Putamen (tissue), 1 donor: ENCODE measurements around the gene HNRNPLL.

Experiments used
- DNase-seq: peaks from one replicate; pipeline ENCODE4 v3.0.0-alpha.2; 2016; ENCODE audit warnings: low spot score

The HNRNPLL gene

GRCh38 chr2:38528008-38528442 lies 74.7 kb downstream of the HNRNPLL start:
- peak; percentile 52 for DNase-seq

GRCh38 chr2:38527338-38528007 lies 75.3 kb downstream of the HNRNPLL start:
- DNase-seq, result no peak

- no peak for DNase-seq
Observed at GRCh38 chr2:38526195-38526594, 76.5 kb downstream of the HNRNPLL start.

- no peak for DNase-seq
Observed at GRCh38 chr2:38524580-38524979, 78.1 kb downstream of the HNRNPLL start.

GRCh38 chr2:38523728-38524437 lies 78.8 kb downstream of the HNRNPLL start:
- DNase-seq, result no peak

DNA sequence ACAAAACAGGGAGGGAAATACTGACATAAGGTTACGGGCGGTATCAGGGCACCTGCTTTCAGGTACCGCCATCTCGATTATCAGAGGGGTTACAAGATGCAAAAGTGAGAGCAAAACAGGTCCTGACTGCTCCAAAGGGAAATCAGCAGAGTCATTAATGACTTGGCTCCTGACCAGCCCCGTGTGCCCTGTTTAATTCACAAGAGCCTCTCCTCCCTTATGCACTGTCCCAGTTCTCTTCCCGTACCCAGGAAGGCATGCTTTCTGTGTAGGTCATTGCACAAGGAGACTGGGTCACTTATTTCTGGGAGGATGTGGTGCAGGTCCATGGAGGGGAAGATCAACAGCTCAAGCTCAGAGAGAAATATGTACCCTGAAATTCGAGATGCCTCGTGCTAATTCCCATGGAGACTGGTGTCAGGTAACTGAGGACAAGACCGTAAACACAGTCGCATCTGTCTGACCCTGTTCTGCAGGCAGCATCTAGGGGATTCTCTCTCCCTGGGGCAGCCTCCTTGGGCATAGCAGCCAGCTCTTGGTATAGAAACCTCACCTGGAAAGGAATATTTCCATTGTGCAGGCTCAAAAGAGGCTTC lies 79.9 kb downstream of the HNRNPLL start:
- no peak for DNase-seq

- no peak for DNase-seq
Observed at GRCh38 chr2:38521835-38522234, 80.9 kb downstream of the HNRNPLL start.

DNA sequence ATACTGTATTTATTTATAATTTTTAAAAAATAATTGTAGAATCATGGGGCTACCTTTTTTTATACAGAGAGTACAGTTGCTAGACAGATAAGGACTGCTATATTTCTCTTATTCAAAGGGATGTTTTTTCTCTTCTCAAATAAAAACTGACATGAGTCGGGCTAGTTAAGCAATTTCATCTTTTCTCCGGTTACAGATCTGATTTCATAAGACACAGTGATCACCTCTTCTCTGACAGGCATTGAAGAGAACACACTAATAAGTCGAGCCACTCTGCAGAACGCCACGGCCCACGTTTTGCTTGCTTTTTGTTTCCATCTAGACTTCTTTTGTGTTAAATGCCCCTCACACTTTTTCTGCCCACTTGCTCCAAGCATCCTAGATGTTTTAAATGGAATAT lies 85.4 kb downstream of the HNRNPLL start:
- DNase-seq, result no peak

DNA sequence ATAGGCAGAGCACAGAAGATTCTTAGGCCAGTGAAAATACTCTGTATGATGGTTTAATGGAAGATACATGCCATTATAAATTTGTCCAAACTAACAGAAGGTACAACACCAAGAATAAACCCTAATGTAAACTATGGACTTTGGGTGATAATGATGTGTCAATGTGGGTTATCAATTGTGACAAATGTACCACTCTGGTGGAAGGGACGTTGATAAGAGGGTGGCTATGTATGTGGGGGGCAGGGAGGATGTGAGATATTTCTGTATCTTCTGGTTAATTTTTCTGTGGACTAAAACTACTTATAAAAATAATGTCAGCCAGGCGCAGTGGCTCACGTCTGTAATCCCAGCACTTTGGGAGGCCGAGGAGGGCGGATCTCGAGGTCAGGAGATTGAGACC lies 86.2 kb downstream of the HNRNPLL start:
- no peak for DNase-seq

GRCh38 chr2:38516122-38516521 lies 86.6 kb downstream of the HNRNPLL start:
- DNase-seq, result no peak

DNA sequence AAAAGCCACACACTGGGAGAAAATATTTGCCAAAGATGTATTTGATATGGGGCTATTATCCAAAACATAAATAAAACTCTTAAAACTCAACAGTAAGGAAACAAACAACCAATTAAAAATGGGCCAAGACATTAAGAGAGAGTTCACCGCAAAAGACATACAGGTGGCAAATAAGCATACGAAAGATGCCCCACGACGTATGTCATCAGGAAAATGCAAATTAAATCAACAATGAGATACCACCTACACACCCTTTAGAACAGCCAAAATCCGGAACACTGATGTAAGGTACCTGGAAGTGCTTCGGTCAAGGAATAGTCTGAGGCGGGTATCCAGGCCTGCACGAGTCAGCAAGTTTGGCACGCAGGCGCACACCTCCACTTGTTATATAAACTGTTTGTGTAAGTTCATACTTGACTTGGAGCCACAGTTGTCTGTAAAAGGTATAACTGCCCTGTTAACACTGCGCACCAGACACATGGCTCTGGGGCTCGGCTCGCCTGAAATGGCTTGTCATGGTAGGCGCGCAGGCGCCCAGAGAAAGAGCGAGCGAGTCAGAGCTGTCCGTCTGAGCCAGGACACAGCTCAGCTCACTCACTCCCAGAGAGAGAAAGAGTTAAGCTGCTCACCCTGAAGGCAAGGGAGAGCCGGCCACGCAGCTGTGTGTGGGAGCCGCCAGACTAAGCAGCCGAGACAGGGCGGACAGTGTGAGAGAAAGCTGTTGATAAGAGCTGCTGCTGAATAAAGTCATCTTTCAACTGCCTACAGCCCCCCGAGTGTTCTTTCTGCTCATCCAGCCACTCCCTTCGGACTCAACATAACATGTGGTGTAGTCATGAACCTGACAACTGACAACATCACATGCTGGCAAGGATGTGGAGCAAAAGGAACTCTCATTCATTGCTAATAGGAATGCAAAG lies 87.3 kb downstream of the HNRNPLL start:
- DNase-seq, result no peak

GRCh38 chr2:38514603-38515154 lies 88.0 kb downstream of the HNRNPLL start:
- no peak for DNase-seq

DNA sequence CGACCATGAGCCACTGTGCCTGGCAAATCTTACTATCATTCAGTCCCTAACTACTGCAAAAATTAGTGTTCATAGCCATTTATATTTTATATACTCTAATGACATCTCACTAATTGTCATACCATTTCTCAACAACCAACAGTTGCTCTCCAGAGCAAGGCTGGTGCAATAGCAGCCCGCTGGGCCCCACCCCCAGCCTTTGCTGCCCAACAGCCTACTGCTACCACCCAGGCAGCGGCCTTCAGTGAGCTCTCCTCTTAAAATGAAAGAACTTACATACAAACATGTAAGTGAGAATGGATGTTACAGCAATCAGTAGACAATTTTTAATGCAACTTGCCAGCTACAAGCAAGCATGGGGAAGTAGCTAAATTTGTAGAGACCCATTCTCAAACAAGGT lies 90.5 kb downstream of the HNRNPLL start:
- no peak for DNase-seq
